Measurements from ENCODE around the gene GFRA1. TPM values are rescaled to one million over a fixed set of nuclear protein-coding genes. Genes with fewer than 3 reads are reported as not detected.

The GFRA1 gene
- total RNA-seq, 4 donors from 2014 or later, result 19.8 to 61.8 (median 25.2) TPM

Other genes with a start within 250 kb of the GFRA1 start
- not detected for gene CCDC172, start 51.2 kb upstream of the GFRA1 start, total RNA-seq
- gene PNLIPRP3, start 154.6 kb upstream of the GFRA1 start, total RNA-seq, result 10 to 100 TPM; 27.4 to 53.9 (median 48.8) TPM